DOHH2 (cell line): ENCODE data around the gene AADACL3.

Experiments used
- EZH2phosphoT487 ChIP-seq: fragments of 200-600 bp; sonication (generic); IDR thresholded peaks from 2 replicates; pipeline ENCODE4 v1.6.1; 2017; ENCODE audit warnings: borderline replicate concordance, mild to moderate bottlenecking, antibody characterized with exemption, low read length, moderate library complexity, mixed read lengths
- TF ChIP-seq, protein P1 (sequence below): fragments of 200-600 bp; sonication (generic); IDR thresholded peaks from one replicate; pipeline ENCODE4 v1.5.1; 2014; ENCODE audit warnings: antibody characterized with exemption, mild to moderate bottlenecking, low read depth, low read length; ENCODE audit not compliant: poor library complexity, severe bottlenecking

DNA sequence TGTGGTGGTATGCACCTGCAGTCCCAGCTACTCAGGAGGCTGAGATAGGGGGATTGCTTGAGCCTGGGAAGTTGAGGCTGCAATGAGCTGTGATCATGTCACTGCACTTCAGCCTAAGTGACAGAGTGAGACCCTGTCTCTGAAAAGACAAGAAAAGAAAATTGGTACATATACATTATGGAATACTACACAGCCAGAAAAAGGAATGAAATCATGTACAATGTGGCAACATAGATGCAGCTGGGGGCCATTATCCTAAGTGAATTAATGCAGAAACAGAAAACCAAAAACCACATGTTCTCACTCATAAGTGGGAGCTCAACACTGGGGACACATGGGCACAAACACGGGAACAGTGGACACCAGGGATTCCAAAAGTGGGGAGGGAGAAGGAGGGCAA, 23.0 kb downstream of the AADACL3 start:
- TF ChIP-seq, protein P1, sequence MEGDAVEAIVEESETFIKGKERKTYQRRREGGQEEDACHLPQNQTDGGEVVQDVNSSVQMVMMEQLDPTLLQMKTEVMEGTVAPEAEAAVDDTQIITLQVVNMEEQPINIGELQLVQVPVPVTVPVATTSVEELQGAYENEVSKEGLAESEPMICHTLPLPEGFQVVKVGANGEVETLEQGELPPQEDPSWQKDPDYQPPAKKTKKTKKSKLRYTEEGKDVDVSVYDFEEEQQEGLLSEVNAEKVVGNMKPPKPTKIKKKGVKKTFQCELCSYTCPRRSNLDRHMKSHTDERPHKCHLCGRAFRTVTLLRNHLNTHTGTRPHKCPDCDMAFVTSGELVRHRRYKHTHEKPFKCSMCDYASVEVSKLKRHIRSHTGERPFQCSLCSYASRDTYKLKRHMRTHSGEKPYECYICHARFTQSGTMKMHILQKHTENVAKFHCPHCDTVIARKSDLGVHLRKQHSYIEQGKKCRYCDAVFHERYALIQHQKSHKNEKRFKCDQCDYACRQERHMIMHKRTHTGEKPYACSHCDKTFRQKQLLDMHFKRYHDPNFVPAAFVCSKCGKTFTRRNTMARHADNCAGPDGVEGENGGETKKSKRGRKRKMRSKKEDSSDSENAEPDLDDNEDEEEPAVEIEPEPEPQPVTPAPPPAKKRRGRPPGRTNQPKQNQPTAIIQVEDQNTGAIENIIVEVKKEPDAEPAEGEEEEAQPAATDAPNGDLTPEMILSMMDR, result no peak
- no peak for TF ChIP-seq EZH2phosphoT487
